ACC112 (cell line): ENCODE measurements around the gene TEKT2.

Experiments used
- H2AFZ ChIP-seq: fragments of 200-600 bp; sonication (generic); one replicate; pipeline ENCODE4 v1.6.0; 2017; ENCODE audit warnings: antibody characterized with exemption, low read length; ENCODE audit not compliant: unreplicated experiment
- H3K27ac ChIP-seq: fragments of 200-600 bp; sonication (generic); 2 replicates; pipeline ENCODE4 v1.5.1; 2014; ENCODE audit warnings: low read depth, mild to moderate bottlenecking, antibody characterized with exemption, low read length, moderate library complexity
- H3K27me3 ChIP-seq: fragments of 200-600 bp; sonication (generic); 2 replicates; pipeline ENCODE4 v1.6.1; 2014; ENCODE audit warnings: mild to moderate bottlenecking, antibody characterized with exemption, low read length, moderate library complexity, mixed read lengths; ENCODE audit not compliant: insufficient read depth
- H3K36me3 ChIP-seq: fragments of 200-600 bp; sonication (generic); 2 replicates; pipeline ENCODE4 v1.6.1; 2016; ENCODE audit warnings: mild to moderate bottlenecking, antibody characterized with exemption, low read length, moderate library complexity, mixed read lengths; ENCODE audit not compliant: insufficient read depth
- H3K4me1 ChIP-seq: fragments of 200-600 bp; sonication (generic); one replicate; pipeline ENCODE4 v1.6.1; 2016; ENCODE audit warnings: low read length, mixed read lengths; ENCODE audit not compliant: insufficient read depth, unreplicated experiment, control insufficient read depth
- H3K4me3 ChIP-seq: fragments of 200-600 bp; sonication (generic); 2 replicates; pipeline ENCODE4 v1.5.1; 2014; ENCODE audit warnings: mild to moderate bottlenecking, low read depth, low read length
- H3K79me2 ChIP-seq: fragments of 200-600 bp; sonication (generic); one replicate; pipeline ENCODE4 v1.6.0; 2016; ENCODE audit warnings: low read length; ENCODE audit not compliant: control insufficient read depth, unreplicated experiment, insufficient read depth

The TEKT2 gene

GRCh38 chr1:36107394-36107793 is 23.5 kb downstream of the TEKT2 start:
- no peaks in the 10 kb centered on the region for H3K27me3 ChIP-seq
- no peaks in the 10 kb centered on the region for H3K79me2 ChIP-seq
- peaks cover 10% of the 10 kb centered on the region for H3K4me1 ChIP-seq
- H3K27ac ChIP-seq, result no peak overlapping the region
- no peak overlapping the region for H2AFZ ChIP-seq
- no peaks in the 10 kb centered on the region for H3K36me3 ChIP-seq
- no peak overlapping the region for H3K4me3 ChIP-seq

- Histone ChIP-seq H3K36me3 (no peaks in the 10 kb centered on the region), H3K4me1 (peaks cover 10% of the 10 kb centered on the region), H2AFZ (no peak overlapping the region), H3K27me3 (no peaks in the 10 kb centered on the region), H3K79me2 (no peaks in the 10 kb centered on the region), H3K4me3 (no peak overlapping the region), H3K27ac (no peak overlapping the region)
Observed at GRCh38 chr1:36108314-36108713, 24.4 kb downstream of the TEKT2 start.

- no peaks in the 10 kb centered on the region for H3K79me2 ChIP-seq
- H2AFZ ChIP-seq, result no peak overlapping the region
- H3K27me3 ChIP-seq, result no peaks in the 10 kb centered on the region
- peaks cover 10% of the 10 kb centered on the region for H3K4me1 ChIP-seq
- no peak overlapping the region for H3K27ac ChIP-seq
- H3K4me3 ChIP-seq, result no peak overlapping the region
- H3K36me3 ChIP-seq, result no peaks in the 10 kb centered on the region
Observed at GRCh38 chr1:36109041-36109679, 25.3 kb downstream of the TEKT2 start.

DNA sequence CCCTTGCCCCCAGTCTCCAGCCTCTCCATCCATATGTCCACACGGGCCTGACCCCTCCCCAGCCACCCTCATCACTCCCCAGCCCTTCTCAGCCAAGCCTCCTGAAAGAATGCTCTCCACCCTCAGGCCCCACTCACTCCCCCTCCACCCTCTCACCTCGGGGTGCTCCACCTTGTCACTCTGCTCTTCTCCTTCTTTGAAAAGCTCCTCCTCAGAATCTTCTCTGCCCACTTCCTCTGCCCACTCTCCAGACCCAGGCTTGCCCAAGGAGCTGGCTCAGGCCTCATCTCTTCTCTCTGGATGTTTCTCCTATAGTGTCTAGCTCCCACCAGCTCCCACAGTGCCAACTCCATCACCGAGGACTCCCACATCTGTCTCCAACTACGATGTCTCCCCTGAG is 27.3 kb downstream of the TEKT2 start:
- H3K27me3 ChIP-seq, result no peaks in the 10 kb centered on the region
- H3K4me3 ChIP-seq, result no peak overlapping the region
- H3K79me2 ChIP-seq, result no peaks in the 10 kb centered on the region
- no peaks in the 10 kb centered on the region for H3K36me3 ChIP-seq
- H3K4me1 ChIP-seq, result peaks cover 21% of the 10 kb centered on the region
- no peak overlapping the region for H3K27ac ChIP-seq
- no peak overlapping the region for H2AFZ ChIP-seq

DNA sequence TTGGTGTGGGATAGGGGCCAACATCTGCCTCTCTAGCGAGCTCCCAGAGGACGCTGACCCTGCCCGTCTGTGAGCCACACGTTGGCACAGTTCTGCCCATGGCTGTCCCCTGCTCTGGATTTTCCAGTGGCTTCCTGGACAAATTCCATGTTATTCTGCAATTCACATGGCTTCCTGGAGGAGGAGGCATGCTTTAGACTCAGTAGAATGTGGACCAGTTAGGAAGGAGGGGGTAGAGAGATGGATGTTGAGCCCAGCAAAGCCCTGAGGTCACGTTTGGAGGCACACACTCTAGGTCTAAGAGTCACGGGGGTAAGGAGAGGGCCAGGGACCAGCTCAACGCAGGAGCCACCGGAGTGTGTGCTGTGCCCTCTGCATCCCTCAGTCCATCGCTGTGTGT is 28.9 kb downstream of the TEKT2 start:
- no peak overlapping the region for H3K27ac ChIP-seq
- no peaks in the 10 kb centered on the region for H3K79me2 ChIP-seq
- no peaks in the 10 kb centered on the region for H3K27me3 ChIP-seq
- H2AFZ ChIP-seq, result no peak overlapping the region
- H3K4me3 ChIP-seq, result no peak overlapping the region
- H3K36me3 ChIP-seq, result no peaks in the 10 kb centered on the region
- H3K4me1 ChIP-seq, result peaks cover 21% of the 10 kb centered on the region

GRCh38 chr1:36114371-36114770 is 30.5 kb downstream of the TEKT2 start:
- no peak overlapping the region for H3K4me3 ChIP-seq
- no peaks in the 10 kb centered on the region for H3K36me3 ChIP-seq
- H3K27ac ChIP-seq, result no peak overlapping the region
- H3K4me1 ChIP-seq, result peaks cover 12% of the 10 kb centered on the region
- no peaks in the 10 kb centered on the region for H3K79me2 ChIP-seq
- H2AFZ ChIP-seq, result no peak overlapping the region
- H3K27me3 ChIP-seq, result no peaks in the 10 kb centered on the region

- H2AFZ ChIP-seq, result peak overlapping the region; percentile 2
Observed at GRCh38 chr1:36115200-36115669, 31.3 kb downstream of the TEKT2 start.

DNA sequence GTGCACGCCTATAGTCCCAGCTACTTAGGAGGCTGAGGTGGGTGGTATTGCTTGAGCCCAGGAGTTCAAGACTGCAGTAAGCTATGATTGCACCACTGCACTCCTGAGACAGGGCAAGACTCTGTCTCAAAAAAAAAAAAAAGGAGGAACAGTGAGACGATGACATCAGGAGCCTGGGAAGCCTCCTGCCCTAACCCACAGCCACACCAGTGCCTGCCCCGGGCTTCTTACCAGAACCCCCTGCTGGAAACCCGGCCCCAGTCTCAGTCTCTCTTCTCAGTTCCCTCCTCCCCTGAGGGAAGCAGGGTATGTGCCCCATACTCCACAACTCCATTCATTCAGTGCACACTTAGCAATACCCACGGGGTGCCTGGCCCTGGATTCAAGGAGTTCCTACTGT is 32.0 kb downstream of the TEKT2 start:
- Histone ChIP-seq H3K27me3 (no peaks in the 10 kb centered on the region), H2AFZ (no peak overlapping the region), H3K36me3 (no peaks in the 10 kb centered on the region), H3K27ac (no peak overlapping the region), H3K4me1 (peaks cover 11% of the 10 kb centered on the region), H3K79me2 (no peaks in the 10 kb centered on the region), H3K4me3 (no peak overlapping the region)

More at GRCh38 chr1:36115200-36115669, 31.3 kb downstream of the TEKT2 start:
- Histone ChIP-seq H3K4me3 (0 out of 2 replicates have a peak overlapping the region, but pooled peaks have one; percentile 35), H3K27ac (peak overlapping the region; percentile 3; the same call in 1 of the 2 replicates), H3K36me3 (no peaks in the 10 kb centered on the region), H3K79me2 (no peaks in the 10 kb centered on the region), H3K27me3 (no peaks in the 10 kb centered on the region), H3K4me1 (peaks cover 11% of the 10 kb centered on the region)

DNA sequence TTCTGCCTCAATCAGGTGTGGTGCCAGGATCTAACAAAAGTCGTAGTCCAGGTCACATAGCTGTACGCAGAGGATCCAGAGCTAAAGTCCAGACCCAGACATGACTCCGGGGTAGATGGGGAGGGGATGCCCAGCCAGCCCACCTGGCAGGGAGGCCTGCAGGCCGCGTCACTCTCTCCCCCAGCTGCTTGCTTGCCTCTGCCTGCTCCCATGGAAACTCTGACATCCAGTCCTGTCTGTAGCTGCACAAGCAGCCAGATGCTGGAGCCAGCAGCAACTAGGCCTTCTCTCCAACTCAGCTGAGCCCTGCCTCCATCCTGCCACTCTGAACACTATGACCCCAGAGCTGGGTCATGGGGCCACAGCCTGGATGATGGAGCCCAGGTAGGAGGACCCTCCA is 33.0 kb downstream of the TEKT2 start:
- no peak overlapping the region for H3K4me3 ChIP-seq
- H3K36me3 ChIP-seq, result no peaks in the 10 kb centered on the region
- H3K79me2 ChIP-seq, result no peaks in the 10 kb centered on the region
- H3K27me3 ChIP-seq, result no peaks in the 10 kb centered on the region
- H3K4me1 ChIP-seq, result peaks cover 11% of the 10 kb centered on the region
- no peak overlapping the region for H3K27ac ChIP-seq
- no peak overlapping the region for H2AFZ ChIP-seq

GRCh38 chr1:36118447-36119204 is 34.7 kb downstream of the TEKT2 start:
- H3K36me3 ChIP-seq, result no peaks in the 10 kb centered on the region
- H3K4me3 ChIP-seq, result no peak overlapping the region
- peaks cover 11% of the 10 kb centered on the region for H3K4me1 ChIP-seq
- no peak overlapping the region for H2AFZ ChIP-seq
- H3K79me2 ChIP-seq, result no peaks in the 10 kb centered on the region
- no peak overlapping the region for H3K27ac ChIP-seq
- 0 out of 2 replicates have a peak, but pooled peaks cover under 1% of the 10 kb centered on the region for H3K27me3 ChIP-seq

GRCh38 chr1:36119456-36119855 is 35.6 kb downstream of the TEKT2 start:
- no peak overlapping the region for H3K4me3 ChIP-seq
- H3K4me1 ChIP-seq, result peaks cover 11% of the 10 kb centered on the region
- H2AFZ ChIP-seq, result no peak overlapping the region
- no peaks in the 10 kb centered on the region for H3K79me2 ChIP-seq
- no peak overlapping the region for H3K27ac ChIP-seq
- H3K27me3 ChIP-seq, result peaks cover 9% of the 10 kb centered on the region
- H3K36me3 ChIP-seq, result no peaks in the 10 kb centered on the region
